ENCODE measurements around the gene ASAP2.

- TF ChIP-seq CTCF (IDR thresholded peaks at IDR 0.05) (no peak), POLR2AphosphoS5 (IDR thresholded peaks at IDR 0.05) (no peak), POLR2A (IDR thresholded peaks at IDR 0.05) (no peak), EP300 (IDR thresholded peaks at IDR 0.05) (no peak)
Measured at GRCh38 chr2:9360701-9361100, 154.1 kb downstream of the ASAP2 start.
